ENCODE results near the gene COLGALT1. TPM values are rescaled to one million over a fixed set of nuclear protein-coding genes. Genes with fewer than 3 reads are reported as not detected.

The COLGALT1 gene
- 107 and 188 TPM in 2 replicates for total RNA-seq

DNA sequence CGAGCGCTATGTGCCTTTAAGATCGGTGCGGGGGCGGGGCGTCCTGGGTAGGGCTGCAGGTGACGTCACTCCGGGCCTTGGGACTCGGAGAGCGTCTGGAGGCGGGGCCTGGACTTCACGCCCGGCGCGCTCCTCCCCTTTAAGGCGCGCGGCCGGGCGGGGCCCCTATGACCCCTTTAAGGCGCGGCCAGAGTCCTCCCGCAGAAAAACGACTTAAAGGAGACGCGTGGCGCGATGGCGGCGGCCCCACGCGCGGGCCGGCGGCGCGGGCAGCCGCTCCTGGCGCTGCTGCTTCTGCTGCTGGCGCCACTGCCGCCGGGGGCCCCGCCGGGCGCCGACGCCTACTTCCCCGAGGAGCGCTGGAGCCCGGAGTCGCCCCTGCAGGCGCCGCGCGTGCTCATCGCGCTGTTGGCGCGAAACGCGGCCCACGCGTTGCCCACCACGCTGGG lies at the start of gene COLGALT1:
COLGALT1 (plus strand) TSS at position 170 of the 449 bp plus-strand sequence; CDS start at position 235, 65 bp downstream.

Other genes starting within 250 kb of the COLGALT1 start
- 16.3 and 24.4 TPM in 2 replicates for gene MRPL34, start 249.8 kb upstream of the COLGALT1 start, total RNA-seq
- gene DDA1, start 246.1 kb upstream of the COLGALT1 start, total RNA-seq: 14.4 and 38.8 TPM in 2 replicates
- 2.4 and 6.1 TPM in 2 replicates for gene ANO8, start 220.8 kb upstream of the COLGALT1 start, total RNA-seq
- gene GTPBP3, start 218.1 kb upstream of the COLGALT1 start, total RNA-seq: 10.4 and 32.6 TPM in 2 replicates
- 11.8 and 12.5 TPM in 2 replicates for gene PLVAP, start 178.3 kb upstream of the COLGALT1 start, total RNA-seq
- gene CCDC194, start 161.5 kb upstream of the COLGALT1 start, total RNA-seq: not detected in 2 replicates
- 36.9 and 54.1 TPM in 2 replicates for gene BST2, start 150.0 kb upstream of the COLGALT1 start, total RNA-seq
- 20.9 and 36.8 TPM in 2 replicates for gene MVB12A, start 135.6 kb upstream of the COLGALT1 start, total RNA-seq
- gene TMEM221, start 107.0 kb upstream of the COLGALT1 start, total RNA-seq: not detected in 2 replicates
- gene NXNL1, start 94.7 kb upstream of the COLGALT1 start, total RNA-seq: not detected in 2 replicates
- 10.0 and 30.6 TPM in 2 replicates for gene SLC27A1, start 85.1 kb upstream of the COLGALT1 start, total RNA-seq
- gene PGLS, start 44.0 kb upstream of the COLGALT1 start, total RNA-seq: 49.5 and 52.9 TPM in 2 replicates
- 0.16 and 0.57 TPM in 2 replicates for gene UNC13A, start 132.7 kb downstream of the COLGALT1 start, total RNA-seq
- 24.1 and 84.1 TPM in 2 replicates for gene MAP1S, start 163.8 kb downstream of the COLGALT1 start, total RNA-seq
- 0.31 and 1.1 TPM in 2 replicates for gene FCHO1, start 195.8 kb downstream of the COLGALT1 start, total RNA-seq
- 0.16 TPM in 1 of 2 replicates, not detected in the other for gene B3GNT3, start 239.5 kb downstream of the COLGALT1 start, total RNA-seq